H9 (cell line): ENCODE measurements around the gene VWA8. TPM values are rescaled to one million over a fixed set of nuclear protein-coding genes. Genes with fewer than 3 reads are reported as not detected.

Source experiments
- DNase-seq: peaks from one replicate; pipeline ENCODE4 v3.0.0-alpha.2; 2017
- H2AFZ ChIP-seq: one replicate; pipeline ENCODE4 v1.6.1; 2013; ENCODE audit warnings: mild to moderate bottlenecking, low read length, control low read depth, moderate library complexity
- H2AK5ac ChIP-seq: 2 replicates; pipeline ENCODE4 v1.6.1; 2013; ENCODE audit warnings: low read length, control low read depth, mixed read lengths; ENCODE audit not compliant: insufficient read length
- H2BK120ac ChIP-seq: one replicate; pipeline ENCODE4 v1.6.1; 2013; ENCODE audit warnings: low read depth, mild to moderate bottlenecking, low read length, control low read depth, inconsistent platforms; ENCODE audit not compliant: poor library complexity, severe bottlenecking
- H2BK12ac ChIP-seq: 2 replicates; pipeline ENCODE4 v1.6.1; 2013; ENCODE audit warnings: low read length, control low read depth, mixed read lengths, low read depth; ENCODE audit not compliant: insufficient read length
- H2BK15ac ChIP-seq: 2 replicates; pipeline ENCODE4 v1.6.1; 2013; ENCODE audit warnings: low read depth, low read length, control low read depth
- H2BK20ac ChIP-seq: one replicate; pipeline ENCODE4 v1.6.1; 2013; ENCODE audit warnings: low read depth, mild to moderate bottlenecking, low read length, control low read depth, inconsistent platforms; ENCODE audit not compliant: poor library complexity, severe bottlenecking
- H2BK5ac ChIP-seq: 2 replicates; pipeline ENCODE4 v1.6.1; 2013; ENCODE audit warnings: low read length, control low read depth, mixed read lengths; ENCODE audit not compliant: insufficient read length
- H3K14ac ChIP-seq: 2 replicates; pipeline ENCODE4 v1.6.1; 2013; ENCODE audit warnings: low read length, control low read depth; ENCODE audit not compliant: insufficient read depth
- H3K18ac ChIP-seq: 2 replicates; pipeline ENCODE4 v1.6.1; 2013; ENCODE audit warnings: low read depth, mild to moderate bottlenecking, mixed read lengths, low read length, control low read depth; ENCODE audit not compliant: insufficient read length
- H3K23ac ChIP-seq: 2 replicates; pipeline ENCODE4 v1.6.1; 2013; ENCODE audit warnings: low read length, control low read depth, mixed read lengths, low read depth; ENCODE audit not compliant: insufficient read length
- H3K23me2 ChIP-seq: 2 replicates; pipeline ENCODE4 v1.6.1; 2013; ENCODE audit warnings: low read depth, mild to moderate bottlenecking, mixed read lengths, low read length, control low read depth; ENCODE audit not compliant: insufficient read length, poor library complexity, severe bottlenecking
- H3K27ac ChIP-seq: 2 replicates; pipeline ENCODE4 v1.5.1; 2013; ENCODE audit warnings: low read length, control low read depth, mixed read lengths, low read depth; ENCODE audit not compliant: insufficient read length
- H3K27me3 ChIP-seq: 2 replicates; pipeline ENCODE4 v1.6.1; 2013; ENCODE audit warnings: low read length, control low read depth, inconsistent platforms; ENCODE audit not compliant: insufficient read depth
- H3K4ac ChIP-seq: 2 replicates; pipeline ENCODE4 v1.6.1; 2013; ENCODE audit warnings: low read depth, mild to moderate bottlenecking, control low read depth, inconsistent platforms, low read length, moderate library complexity
- H3K4me1 ChIP-seq: 2 replicates; pipeline ENCODE4 v1.6.1; 2013; ENCODE audit warnings: low read length, control low read depth, inconsistent platforms; ENCODE audit not compliant: insufficient read depth
- H3K4me2 ChIP-seq: 2 replicates; pipeline ENCODE4 v1.6.1; 2013; ENCODE audit warnings: low read length, control low read depth, mixed read lengths; ENCODE audit not compliant: insufficient read length, insufficient read depth
- H3K56ac ChIP-seq: 2 replicates; pipeline ENCODE4 v1.6.1; 2013; ENCODE audit warnings: low read depth, mild to moderate bottlenecking, mixed read lengths, low read length, control low read depth; ENCODE audit not compliant: insufficient read length
- H3K79me1 ChIP-seq: 2 replicates; pipeline ENCODE4 v1.6.1; 2013; ENCODE audit warnings: low read depth, mild to moderate bottlenecking, moderate library complexity, low read length, control low read depth, inconsistent platforms; ENCODE audit not compliant: insufficient read depth, poor library complexity, severe bottlenecking
- H3K79me2 ChIP-seq: 2 replicates; pipeline ENCODE4 v1.6.1; 2013; ENCODE audit warnings: low read length, control low read depth, inconsistent platforms; ENCODE audit not compliant: insufficient read depth
- H3K9ac ChIP-seq: 2 replicates; pipeline ENCODE4 v1.6.1; 2013; ENCODE audit warnings: low read length, control low read depth, mixed read lengths; ENCODE audit not compliant: insufficient read length; ENCODE audit errors: extremely low read depth
- H3K9me3 ChIP-seq: one replicate; pipeline ENCODE4 v1.6.1; 2013; ENCODE audit warnings: low read depth, low read length, inconsistent platforms; ENCODE audit not compliant: control insufficient read depth
- H3T11ph ChIP-seq: one replicate; pipeline ENCODE4 v1.6.1; 2013; ENCODE audit warnings: mild to moderate bottlenecking, low read length, control low read depth, inconsistent platforms
- H4K20me1 ChIP-seq: one replicate; pipeline ENCODE4 v1.6.1; 2013; ENCODE audit not compliant: control insufficient read depth, insufficient read length, insufficient read depth
- H4K5ac ChIP-seq: 2 replicates; pipeline ENCODE4 v1.6.1; 2013; ENCODE audit warnings: low read depth, mild to moderate bottlenecking, mixed read lengths, low read length, control low read depth; ENCODE audit not compliant: insufficient read length
- H4K8ac ChIP-seq: replicated peaks from 2 replicates; pipeline ENCODE4 v1.6.1; 2013; ENCODE audit warnings: low read length, control low read depth, mixed read lengths, low read depth; ENCODE audit not compliant: insufficient read length
- H4K91ac ChIP-seq: 2 replicates; pipeline ENCODE4 v1.6.1; 2013; ENCODE audit warnings: low read depth, mild to moderate bottlenecking, moderate library complexity, mixed read lengths, low read length, control low read depth; ENCODE audit not compliant: insufficient read length
- H3K27ac Mint-ChIP-seq, 3 experiments: 2 replicates in 2 of 3; 3 replicates in 1 of 3; pipeline ENCODE4 v1.8.0; 2020 to 2021; ENCODE audit warnings: mixed read lengths in 3 of 3, mild to moderate bottlenecking in 1 of 3, moderate library complexity in 1 of 3
- H3K27me3 Mint-ChIP-seq: 2 replicates; pipeline ENCODE4 v1.8.0; 2021; ENCODE audit warnings: low read depth, mild to moderate bottlenecking, moderate library complexity, mixed read lengths
- H3K36me3 Mint-ChIP-seq, 3 experiments: 2 replicates in 2 of 3; 3 replicates in 1 of 3; pipeline ENCODE4 v1.8.0; 2020 to 2021; ENCODE audit warnings: low read depth in 3 of 3, mixed read lengths in 3 of 3; ENCODE audit not compliant: insufficient read depth in 1 of 3
- H3K4me1 Mint-ChIP-seq, 2 experiments: 2 replicates each; pipeline ENCODE4 v1.8.0; 2020; ENCODE audit warnings: mixed read lengths in 2 of 2
- H3K4me3 Mint-ChIP-seq, 2 experiments: 2 replicates in 1 of 2; 3 replicates in 1 of 2; pipeline ENCODE4 v1.8.0; 2020 to 2021; ENCODE audit warnings: mild to moderate bottlenecking in 2 of 2, mixed read lengths in 2 of 2, moderate library complexity in 1 of 2
- H3K9me3 Mint-ChIP-seq, 2 experiments: 2 replicates in 1 of 2; 3 replicates in 1 of 2; pipeline ENCODE4 v1.8.0; 2020; ENCODE audit warnings: mild to moderate bottlenecking in 2 of 2, mixed read lengths in 2 of 2, moderate library complexity in 1 of 2
- total RNA-seq: library from RNA; stranded (reverse); gene quantifications from 2 replicates; pipeline ENCODE4 v1.2.1, GENCODE V29; 2021
- TF ChIP-seq, protein P1 (sequence below): fragments of 200-600 bp; sonication (generic); conservative IDR thresholded peaks from 3 replicates; pipeline ENCODE4 v1.8.0; 2021; ENCODE audit warnings: antibody characterized with exemption, mild to moderate bottlenecking

The VWA8 gene
- total RNA-seq, 1 experiment from 2014 or later: 17.4 TPM

DNA sequence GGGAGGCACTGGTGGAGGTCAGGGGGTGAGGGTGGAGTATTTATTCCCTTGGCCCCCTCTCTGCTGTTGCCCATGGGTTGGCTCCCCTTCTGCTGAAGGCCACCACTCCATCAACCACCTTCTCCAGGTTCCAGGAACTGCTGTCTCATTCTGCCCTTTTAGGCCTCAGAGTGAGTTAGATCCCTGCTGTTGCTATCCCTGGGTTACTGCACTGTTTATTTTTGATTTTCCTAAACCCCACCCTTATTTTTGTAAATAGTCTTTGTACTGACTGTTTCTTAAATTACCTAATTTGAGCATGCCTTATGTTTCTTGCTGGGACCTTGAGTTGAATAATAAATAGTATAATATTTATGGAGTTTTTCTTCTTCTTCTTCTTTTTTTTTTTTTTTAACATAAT is 370.8 kb downstream of the VWA8 start:
- Histone ChIP-seq H3K79me1 (no peaks in the 10 kb centered on the region), H2BK120ac (no peak overlapping the region), H3K9me3 (no peaks in the 10 kb centered on the region), H3K4me1 (no peaks in the 10 kb centered on the region), H2BK5ac (no peak overlapping the region), H4K91ac (no peak overlapping the region), H2BK20ac (no peak overlapping the region), H4K8ac (no peak overlapping the region), H3T11ph (no peak overlapping the region), H2AFZ (no peak overlapping the region), H3K9ac (no peak overlapping the region), H2BK12ac (no peak overlapping the region), H3K56ac (no peak overlapping the region), H3K27ac (no peak overlapping the region), H3K4ac (no peak overlapping the region), H3K23me2 (no peaks in the 10 kb centered on the region), H2AK5ac (no peak overlapping the region), H3K27me3 (no peaks in the 10 kb centered on the region), H3K23ac (no peak overlapping the region), H4K20me1 (no peaks in the 10 kb centered on the region), H3K18ac (no peak overlapping the region), H3K14ac (no peak overlapping the region), H3K4me2 (no peak overlapping the region), H4K5ac (no peak overlapping the region), H2BK15ac (no peak overlapping the region), H3K79me2 (no peaks in the 10 kb centered on the region)
- H3K4me3 Mint-ChIP-seq: no peak overlapping the region
- H3K27ac Mint-ChIP-seq: no peak overlapping the region
- H3K36me3 Mint-ChIP-seq: peaks cover 4 to 8% (median 4%) of the 10 kb centered on the region in 3 experiments; a peak in 6 of 7 replicates
- no peaks in the 10 kb centered on the region for H3K27me3 Mint-ChIP-seq
- no peaks in the 10 kb centered on the region; a peak in 1 of 5 replicates for H3K9me3 Mint-ChIP-seq
- DNase-seq: no peak
- TF ChIP-seq, protein P1, sequence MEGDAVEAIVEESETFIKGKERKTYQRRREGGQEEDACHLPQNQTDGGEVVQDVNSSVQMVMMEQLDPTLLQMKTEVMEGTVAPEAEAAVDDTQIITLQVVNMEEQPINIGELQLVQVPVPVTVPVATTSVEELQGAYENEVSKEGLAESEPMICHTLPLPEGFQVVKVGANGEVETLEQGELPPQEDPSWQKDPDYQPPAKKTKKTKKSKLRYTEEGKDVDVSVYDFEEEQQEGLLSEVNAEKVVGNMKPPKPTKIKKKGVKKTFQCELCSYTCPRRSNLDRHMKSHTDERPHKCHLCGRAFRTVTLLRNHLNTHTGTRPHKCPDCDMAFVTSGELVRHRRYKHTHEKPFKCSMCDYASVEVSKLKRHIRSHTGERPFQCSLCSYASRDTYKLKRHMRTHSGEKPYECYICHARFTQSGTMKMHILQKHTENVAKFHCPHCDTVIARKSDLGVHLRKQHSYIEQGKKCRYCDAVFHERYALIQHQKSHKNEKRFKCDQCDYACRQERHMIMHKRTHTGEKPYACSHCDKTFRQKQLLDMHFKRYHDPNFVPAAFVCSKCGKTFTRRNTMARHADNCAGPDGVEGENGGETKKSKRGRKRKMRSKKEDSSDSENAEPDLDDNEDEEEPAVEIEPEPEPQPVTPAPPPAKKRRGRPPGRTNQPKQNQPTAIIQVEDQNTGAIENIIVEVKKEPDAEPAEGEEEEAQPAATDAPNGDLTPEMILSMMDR: no peak
- peaks cover 10 to 14% of the 10 kb centered on the region in 2 experiments for H3K4me1 Mint-ChIP-seq
